DMS153 treated with DMSO at 0.1 percent for 48 hours (cell line): ENCODE results near the gene KRTAP4-5.
"Not testable (repeated sequence)": the region's sequence is repeated elsewhere in the genome, so short reads cannot be mapped to it uniquely, and the experiment has no call there.

Source experiments
- DNase-seq: peaks from one replicate; lab custom pipeline; 2025; ENCODE audit not compliant: unreplicated experiment; lab: John Stamatoyannopoulos, UW

Gene KRTAP4-5

GRCh38 chr17:41147531-41148204 is 2.0 kb downstream of the KRTAP4-5 start:
- no peak for DNase-seq

DNA sequence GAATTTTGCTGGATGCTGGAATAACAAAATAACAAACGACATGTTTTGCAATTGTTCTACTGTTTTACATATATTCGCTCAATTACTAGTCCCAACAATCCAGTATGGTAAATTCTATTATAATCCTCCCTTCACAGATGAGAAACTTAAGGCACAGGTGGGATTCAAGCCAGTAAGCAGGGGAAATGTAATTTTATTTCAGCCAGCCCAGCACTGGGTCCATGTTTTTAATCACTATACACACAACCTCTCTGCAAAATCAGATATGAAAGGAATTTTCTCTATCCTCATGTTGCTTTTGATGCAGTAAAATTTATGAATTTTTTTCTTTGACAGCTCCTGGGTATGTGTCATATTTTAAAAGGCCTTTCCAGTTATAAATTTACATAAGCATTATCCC is 4.4 kb downstream of the KRTAP4-5 start:
- DNase-seq = no peak

- no peak for DNase-seq
Measured at GRCh38 chr17:41144846-41145245, 4.8 kb downstream of the KRTAP4-5 start.

DNA sequence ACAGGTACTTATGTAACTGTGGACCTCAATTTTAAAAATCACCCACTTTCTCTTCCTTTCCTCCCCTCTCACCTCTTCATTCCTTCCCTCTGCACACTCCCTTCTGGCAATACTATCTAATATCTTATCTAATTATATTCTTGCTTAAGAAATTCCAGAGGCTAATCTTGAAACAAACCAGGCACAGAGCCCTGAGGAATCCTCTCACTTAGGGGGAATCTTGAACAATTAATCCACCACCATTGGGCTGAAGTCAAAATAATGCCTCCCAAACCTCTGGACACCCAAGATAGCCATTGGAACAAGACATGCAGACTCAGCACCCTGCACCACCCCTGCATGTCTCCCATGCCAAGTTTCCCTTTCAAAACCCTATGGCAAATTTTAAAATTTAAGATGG is 8.3 kb downstream of the KRTAP4-5 start:
- no peak for DNase-seq

- DNase-seq = no peak
Measured at GRCh38 chr17:41140360-41141131, 9.1 kb downstream of the KRTAP4-5 start, which contains the start of gene KRTAP4-6. Gene KRTAP4-6 (minus strand): TSS chr17:41140544. CDS start chr17:41140487, 57 bp downstream.

DNA sequence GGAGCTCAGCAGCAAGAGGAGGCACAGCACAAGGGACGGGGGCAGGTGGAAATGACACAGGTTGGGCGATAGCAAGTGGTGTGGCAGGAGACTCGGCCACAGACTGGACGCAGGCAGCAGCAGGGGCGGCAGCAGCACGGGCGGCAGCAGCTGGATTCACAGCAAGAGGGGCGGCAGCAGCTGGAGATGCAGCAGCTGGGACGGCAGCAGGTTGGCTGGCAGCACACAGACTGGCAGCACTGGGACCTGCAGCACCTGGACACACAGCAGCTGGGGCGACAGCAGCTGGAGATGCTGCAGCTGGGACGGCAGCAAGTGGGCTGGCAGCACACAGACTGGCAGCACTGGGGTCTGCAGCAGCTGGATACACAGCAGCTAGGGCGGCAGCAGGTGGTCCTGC is 9.8 kb downstream of the KRTAP4-5 start:
- DNase-seq = not testable (repeated sequence)

DNA sequence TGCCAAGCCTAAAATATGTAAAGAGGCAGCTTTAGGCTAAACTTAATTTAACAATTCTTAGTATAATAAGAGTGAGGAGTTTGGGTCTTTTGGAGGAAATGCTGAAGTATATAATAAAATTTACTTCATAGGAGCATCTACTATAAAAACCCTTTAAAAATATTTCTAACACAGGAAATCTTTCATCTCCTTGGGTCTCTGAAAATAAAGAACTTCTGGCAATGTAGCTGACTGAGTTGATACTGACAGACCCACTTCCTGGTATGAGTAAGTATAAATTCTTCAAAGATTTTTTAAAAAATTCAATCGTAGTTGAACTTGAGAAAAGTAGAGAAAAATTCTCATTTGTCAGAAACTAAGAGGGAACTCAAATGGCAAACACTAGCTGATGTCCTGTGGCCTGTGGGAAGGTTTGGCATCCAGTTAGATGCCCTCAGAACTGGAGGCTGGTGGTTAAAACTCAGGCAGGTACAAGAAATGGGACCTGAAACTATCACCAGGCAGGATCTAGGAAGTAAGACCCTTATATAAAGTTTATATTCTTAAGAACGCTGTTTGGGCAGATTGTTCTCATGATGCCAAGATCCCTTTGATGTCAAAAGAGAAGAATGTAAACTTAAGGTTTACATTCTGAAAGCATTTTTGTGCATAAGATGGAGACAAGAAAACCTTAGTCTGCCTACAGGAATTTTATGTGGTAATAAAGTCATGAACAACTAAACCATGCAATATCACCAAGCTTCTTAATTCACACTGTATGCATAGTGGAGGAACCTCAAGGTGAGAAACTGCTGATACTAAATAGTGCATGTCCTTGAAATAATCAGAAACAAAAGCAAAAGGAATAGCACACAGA is 15.5 kb downstream of the KRTAP4-5 start:
- no peak for DNase-seq

DNA sequence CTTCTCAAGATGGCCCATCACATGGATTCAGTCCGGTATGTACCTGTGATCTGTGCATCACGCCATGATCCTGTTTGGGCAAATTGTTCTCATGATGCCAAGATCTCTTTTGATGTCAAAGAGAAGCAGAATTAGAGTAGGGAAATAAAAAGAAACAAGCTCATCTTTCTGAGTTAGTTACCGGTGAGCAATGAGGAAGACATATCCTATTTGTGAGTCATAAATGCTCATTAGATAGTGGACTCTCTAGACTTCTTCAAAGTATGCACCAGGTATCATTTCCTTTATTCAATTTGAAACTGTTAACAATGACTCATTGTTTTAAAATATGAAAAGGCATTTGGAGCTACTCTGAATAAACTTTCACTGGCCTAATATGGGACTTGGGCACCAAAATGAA is 17.6 kb downstream of the KRTAP4-5 start:
- DNase-seq = no peak

DNA sequence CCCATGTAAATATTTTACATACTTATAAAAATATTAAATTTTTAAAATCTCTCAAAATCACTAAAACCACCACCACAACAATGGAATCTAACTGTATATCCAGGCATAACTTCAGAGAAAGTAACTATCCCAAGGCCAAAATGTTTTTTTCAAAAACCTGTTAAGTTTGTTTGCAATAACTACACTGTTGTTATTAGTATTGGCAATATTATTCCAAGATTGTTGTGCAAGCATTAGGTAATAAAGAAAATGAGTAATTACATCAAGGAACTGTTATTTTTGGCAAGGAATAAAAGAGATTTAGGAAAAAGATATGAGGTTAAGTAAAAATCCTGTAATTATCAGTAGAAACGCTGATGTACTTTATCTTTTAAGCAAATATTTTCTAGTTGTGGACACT is 22.3 kb downstream of the KRTAP4-5 start:
- no peak for DNase-seq

GRCh38 chr17:41126412-41126811 is 23.2 kb downstream of the KRTAP4-5 start:
- no peak for DNase-seq

- no peak for DNase-seq
Measured at GRCh38 chr17:41125064-41125463, 24.6 kb downstream of the KRTAP4-5 start.

GRCh38 chr17:41123991-41124371 is 25.6 kb downstream of the KRTAP4-5 start, which contains the start of gene KRTAP4-12:
Gene KRTAP4-12 (minus strand): TSS chr17:41124182. CDS start chr17:41124122, 60 bp downstream.
- DNase-seq = not testable (repeated sequence)

- not testable (repeated sequence) for DNase-seq
Measured at GRCh38 chr17:41123292-41123990, 26.2 kb downstream of the KRTAP4-5 start.

DNA sequence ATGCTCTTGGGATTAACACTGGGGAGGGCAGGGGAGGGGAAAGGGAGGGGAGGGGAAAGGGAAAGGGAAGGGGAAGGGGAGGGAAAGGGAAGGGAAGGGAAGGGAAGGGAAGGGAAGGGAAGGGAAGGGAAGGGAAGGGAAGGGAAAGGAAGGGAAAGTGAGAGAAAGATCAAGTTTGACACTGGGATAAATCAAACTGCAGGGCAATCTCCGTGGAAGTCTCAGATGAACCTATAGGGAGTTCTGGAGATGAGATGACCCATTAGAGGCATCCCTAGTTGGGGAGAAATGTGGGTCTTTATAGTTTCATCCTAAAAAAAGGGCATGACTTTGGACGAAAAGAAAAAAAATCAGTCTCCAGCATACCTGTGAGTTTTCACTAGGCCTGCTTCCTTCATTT is 27.9 kb downstream of the KRTAP4-5 start:
- no peak for DNase-seq

GRCh38 chr17:41119696-41120690 is 29.6 kb downstream of the KRTAP4-5 start:
- DNase-seq = not testable (repeated sequence)

GRCh38 chr17:41118721-41119120 is 30.9 kb downstream of the KRTAP4-5 start:
- no peak for DNase-seq

GRCh38 chr17:41117846-41118386 is 31.7 kb downstream of the KRTAP4-5 start, which contains the start of gene KRTAP4-11:
Gene KRTAP4-11 (minus strand): TSS chr17:41118373. CDS start chr17:41118315, 58 bp downstream.
- not testable (repeated sequence) for DNase-seq

GRCh38 chr17:41116297-41116696 is 33.3 kb downstream of the KRTAP4-5 start:
- DNase-seq = no peak
